ENCODE measurements around the gene MYO1D. TPM values are rescaled to one million over a fixed set of nuclear protein-coding genes. Genes with fewer than 3 reads are reported as not detected.

Gene MYO1D
- total and polyA plus RNA-seq, 2 of the 13 experiments (the other 11 are each of a cell fraction or from before 2014, with no cell fraction given) = 13.2 to 17.3 TPM

DNA sequence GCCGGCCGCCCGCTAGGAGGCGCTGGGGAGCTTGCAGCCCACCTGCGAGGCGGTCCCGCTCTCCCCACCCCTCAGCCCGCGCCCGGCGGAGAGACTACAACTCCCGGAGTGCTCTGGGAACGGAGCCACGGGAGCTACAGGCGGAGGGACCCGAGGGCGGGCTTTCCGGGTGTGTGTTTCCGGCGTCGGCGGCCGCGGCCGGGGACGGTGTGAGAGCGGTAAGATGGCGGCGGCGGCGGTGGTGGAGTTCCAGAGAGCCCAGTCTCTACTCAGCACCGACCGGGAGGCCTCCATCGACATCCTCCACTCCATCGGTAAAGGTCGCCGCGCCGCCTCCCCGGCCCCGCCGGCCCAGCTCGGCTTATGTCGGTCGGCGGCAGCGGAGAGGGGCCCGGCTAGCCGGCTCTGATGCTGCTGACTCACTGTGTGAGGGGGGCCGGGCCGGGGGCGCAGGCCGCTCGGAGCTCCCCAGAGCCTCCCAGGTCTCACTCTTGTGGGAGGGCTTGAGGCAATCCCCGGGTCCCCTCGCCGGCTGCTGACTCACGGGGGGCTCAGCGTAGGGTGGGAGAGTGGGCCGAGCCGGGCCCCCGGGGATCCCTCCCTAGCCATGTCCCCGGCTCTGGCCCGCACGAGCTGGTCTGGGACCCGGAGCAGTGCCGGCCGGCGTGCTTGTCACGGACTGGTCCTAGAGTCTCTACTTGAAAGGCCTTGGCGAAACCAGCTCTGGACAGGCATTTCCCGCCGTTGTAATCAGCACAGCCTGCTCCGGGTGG lies 432.4 kb downstream of the MYO1D start, which contains the start of gene PSMD11 (continued):
- TF ChIP-seq, protein P1, sequence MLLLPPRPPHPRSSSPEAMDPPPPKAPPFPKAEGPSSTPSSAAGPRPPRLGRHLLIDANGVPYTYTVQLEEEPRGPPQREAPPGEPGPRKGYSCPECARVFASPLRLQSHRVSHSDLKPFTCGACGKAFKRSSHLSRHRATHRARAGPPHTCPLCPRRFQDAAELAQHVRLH (CRISPR knock-in tag; IDR thresholded peaks at IDR 0.05; ENCODE audit: borderline replicate concordance, low read depth) = peak; percentile 58; the same call in 1 of the 2 replicates
- TF ChIP-seq ZNF138 (CRISPR knock-in tag; IDR thresholded peaks at IDR 0.05; ENCODE audit: low read depth) = no peak; the same call in 1 of the 2 replicates
- 0 out of 2 replicates have a peak, but pooled peaks have one; percentile 15 for TF ChIP-seq KLF6 (CRISPR knock-in tag; IDR thresholded peaks at IDR 0.05)
- TF ChIP-seq, protein P2, sequence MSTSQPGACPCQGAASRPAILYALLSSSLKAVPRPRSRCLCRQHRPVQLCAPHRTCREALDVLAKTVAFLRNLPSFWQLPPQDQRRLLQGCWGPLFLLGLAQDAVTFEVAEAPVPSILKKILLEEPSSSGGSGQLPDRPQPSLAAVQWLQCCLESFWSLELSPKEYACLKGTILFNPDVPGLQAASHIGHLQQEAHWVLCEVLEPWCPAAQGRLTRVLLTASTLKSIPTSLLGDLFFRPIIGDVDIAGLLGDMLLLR (CRISPR knock-in tag; IDR thresholded peaks at IDR 0.05) = 0 out of 2 replicates have a peak, but pooled peaks have one; percentile 15
- TF ChIP-seq NFIB (CRISPR knock-in tag; IDR thresholded peaks at IDR 0.05; ENCODE audit: borderline replicate concordance) = no peak
- TF ChIP-seq SIX1 (CRISPR knock-in tag; IDR thresholded peaks at IDR 0.05; ENCODE audit: borderline replicate concordance) = no peak
- TF ChIP-seq, protein P3, sequence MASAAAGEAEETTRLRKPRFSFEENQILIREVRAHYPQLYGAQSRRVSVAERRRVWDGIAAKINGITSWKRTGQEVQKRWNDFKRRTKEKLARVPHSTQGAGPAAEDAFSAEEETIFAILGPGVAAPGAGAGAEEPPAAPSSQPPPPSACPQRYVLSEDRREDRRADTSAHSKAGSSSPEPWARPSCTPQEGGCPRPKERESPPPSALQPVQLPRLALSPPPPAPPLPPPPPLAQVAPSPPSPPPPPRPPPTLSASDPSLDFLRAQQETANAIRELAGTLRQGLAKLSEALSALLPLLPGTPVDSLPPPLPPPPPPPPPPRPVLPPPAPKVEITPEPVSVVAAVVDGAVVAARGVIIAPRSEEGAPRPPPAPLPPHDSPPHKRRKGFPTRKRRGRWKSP (CRISPR knock-in tag; IDR thresholded peaks at IDR 0.05) = no peak; the same call in 1 of the 2 replicates
- TF ChIP-seq MYC (CRISPR knock-in tag; IDR thresholded peaks at IDR 0.05; ENCODE audit: borderline replicate concordance) = peak; percentile 55; the same call in 1 of the 2 replicates
- no peak for TF ChIP-seq STAT5B (CRISPR knock-in tag; IDR thresholded peaks at IDR 0.05)
- no peak for TF ChIP-seq ZZZ3 (CRISPR knock-in tag; IDR thresholded peaks at IDR 0.05; ENCODE audit: borderline replicate concordance)
- no peak for TF ChIP-seq GTF3A (CRISPR knock-in tag; conservative IDR thresholded peaks at IDR 0.05)
- no peak for TF ChIP-seq PAX8 (CRISPR knock-in tag; IDR thresholded peaks at IDR 0.05; ENCODE audit: borderline replicate concordance)
- TF ChIP-seq CCDC6 (CRISPR knock-in tag; IDR thresholded peaks at IDR 0.05) = no peak
- TF ChIP-seq ZBTB38 (CRISPR knock-in tag; IDR thresholded peaks at IDR 0.05) = peak; percentile 45; the same call in 1 of the 2 replicates
- TF ChIP-seq, protein P4, sequence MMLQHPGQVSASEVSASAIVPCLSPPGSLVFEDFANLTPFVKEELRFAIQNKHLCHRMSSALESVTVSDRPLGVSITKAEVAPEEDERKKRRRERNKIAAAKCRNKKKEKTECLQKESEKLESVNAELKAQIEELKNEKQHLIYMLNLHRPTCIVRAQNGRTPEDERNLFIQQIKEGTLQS (CRISPR knock-in tag; IDR thresholded peaks at IDR 0.05) = peak; percentile 12; the same call in 1 of the 2 replicates
- TF ChIP-seq ZNF337 (CRISPR knock-in tag; IDR thresholded peaks at IDR 0.05; ENCODE audit: borderline replicate concordance, low read depth) = 0 out of 2 replicates have a peak, but pooled peaks have one; percentile 24
- peak; percentile 74 for TF ChIP-seq ZNF709 (CRISPR knock-in tag; IDR thresholded peaks at IDR 0.05)
- TF ChIP-seq ZNF101 (CRISPR knock-in tag; IDR thresholded peaks at IDR 0.05; ENCODE audit: borderline replicate concordance, low read depth) = no peak
- TF ChIP-seq TMF1 (CRISPR knock-in tag; IDR thresholded peaks at IDR 0.05; ENCODE audit: low read depth) = no peak
- TF ChIP-seq, protein P5, sequence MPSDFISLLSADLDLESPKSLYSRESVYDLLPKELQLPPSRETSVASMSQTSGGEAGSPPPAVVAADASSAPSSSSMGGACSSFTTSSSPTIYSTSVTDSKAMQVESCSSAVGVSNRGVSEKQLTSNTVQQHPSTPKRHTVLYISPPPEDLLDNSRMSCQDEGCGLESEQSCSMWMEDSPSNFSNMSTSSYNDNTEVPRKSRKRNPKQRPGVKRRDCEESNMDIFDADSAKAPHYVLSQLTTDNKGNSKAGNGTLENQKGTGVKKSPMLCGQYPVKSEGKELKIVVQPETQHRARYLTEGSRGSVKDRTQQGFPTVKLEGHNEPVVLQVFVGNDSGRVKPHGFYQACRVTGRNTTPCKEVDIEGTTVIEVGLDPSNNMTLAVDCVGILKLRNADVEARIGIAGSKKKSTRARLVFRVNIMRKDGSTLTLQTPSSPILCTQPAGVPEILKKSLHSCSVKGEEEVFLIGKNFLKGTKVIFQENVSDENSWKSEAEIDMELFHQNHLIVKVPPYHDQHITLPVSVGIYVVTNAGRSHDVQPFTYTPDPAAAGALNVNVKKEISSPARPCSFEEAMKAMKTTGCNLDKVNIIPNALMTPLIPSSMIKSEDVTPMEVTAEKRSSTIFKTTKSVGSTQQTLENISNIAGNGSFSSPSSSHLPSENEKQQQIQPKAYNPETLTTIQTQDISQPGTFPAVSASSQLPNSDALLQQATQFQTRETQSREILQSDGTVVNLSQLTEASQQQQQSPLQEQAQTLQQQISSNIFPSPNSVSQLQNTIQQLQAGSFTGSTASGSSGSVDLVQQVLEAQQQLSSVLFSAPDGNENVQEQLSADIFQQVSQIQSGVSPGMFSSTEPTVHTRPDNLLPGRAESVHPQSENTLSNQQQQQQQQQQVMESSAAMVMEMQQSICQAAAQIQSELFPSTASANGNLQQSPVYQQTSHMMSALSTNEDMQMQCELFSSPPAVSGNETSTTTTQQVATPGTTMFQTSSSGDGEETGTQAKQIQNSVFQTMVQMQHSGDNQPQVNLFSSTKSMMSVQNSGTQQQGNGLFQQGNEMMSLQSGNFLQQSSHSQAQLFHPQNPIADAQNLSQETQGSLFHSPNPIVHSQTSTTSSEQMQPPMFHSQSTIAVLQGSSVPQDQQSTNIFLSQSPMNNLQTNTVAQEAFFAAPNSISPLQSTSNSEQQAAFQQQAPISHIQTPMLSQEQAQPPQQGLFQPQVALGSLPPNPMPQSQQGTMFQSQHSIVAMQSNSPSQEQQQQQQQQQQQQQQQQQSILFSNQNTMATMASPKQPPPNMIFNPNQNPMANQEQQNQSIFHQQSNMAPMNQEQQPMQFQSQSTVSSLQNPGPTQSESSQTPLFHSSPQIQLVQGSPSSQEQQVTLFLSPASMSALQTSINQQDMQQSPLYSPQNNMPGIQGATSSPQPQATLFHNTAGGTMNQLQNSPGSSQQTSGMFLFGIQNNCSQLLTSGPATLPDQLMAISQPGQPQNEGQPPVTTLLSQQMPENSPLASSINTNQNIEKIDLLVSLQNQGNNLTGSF (CRISPR knock-in tag; IDR thresholded peaks at IDR 0.05) = peak; percentile 35; the same call in 1 of the 2 replicates
- no peak for TF ChIP-seq ZSCAN21 (CRISPR knock-in tag; IDR thresholded peaks at IDR 0.05; ENCODE audit: borderline replicate concordance)
- TF ChIP-seq MAF1 (CRISPR knock-in tag; IDR thresholded peaks at IDR 0.05; ENCODE audit: borderline replicate concordance) = no peak; the same call in 1 of the 2 replicates

All from HepG2 (cell line).